T-helper 9 cell (primary cell): ENCODE results near the gene BAD.
"Not testable (repeated sequence)": the region's sequence is repeated elsewhere in the genome, so short reads cannot be mapped to it uniquely, and the experiment has no call there.

ENCODE experiments used
- DNase-seq: peaks from one replicate; pipeline ENCODE4 v3.0.0-alpha.2; 2020
- total RNA-seq, 2 donors: gene quantifications; one replicate each; lab custom pipeline; 2026; lab: John Stamatoyannopoulos, UW

BAD gene
- 19.5 to 22.9 reads per million in 2 donors for total RNA-seq

DNA sequence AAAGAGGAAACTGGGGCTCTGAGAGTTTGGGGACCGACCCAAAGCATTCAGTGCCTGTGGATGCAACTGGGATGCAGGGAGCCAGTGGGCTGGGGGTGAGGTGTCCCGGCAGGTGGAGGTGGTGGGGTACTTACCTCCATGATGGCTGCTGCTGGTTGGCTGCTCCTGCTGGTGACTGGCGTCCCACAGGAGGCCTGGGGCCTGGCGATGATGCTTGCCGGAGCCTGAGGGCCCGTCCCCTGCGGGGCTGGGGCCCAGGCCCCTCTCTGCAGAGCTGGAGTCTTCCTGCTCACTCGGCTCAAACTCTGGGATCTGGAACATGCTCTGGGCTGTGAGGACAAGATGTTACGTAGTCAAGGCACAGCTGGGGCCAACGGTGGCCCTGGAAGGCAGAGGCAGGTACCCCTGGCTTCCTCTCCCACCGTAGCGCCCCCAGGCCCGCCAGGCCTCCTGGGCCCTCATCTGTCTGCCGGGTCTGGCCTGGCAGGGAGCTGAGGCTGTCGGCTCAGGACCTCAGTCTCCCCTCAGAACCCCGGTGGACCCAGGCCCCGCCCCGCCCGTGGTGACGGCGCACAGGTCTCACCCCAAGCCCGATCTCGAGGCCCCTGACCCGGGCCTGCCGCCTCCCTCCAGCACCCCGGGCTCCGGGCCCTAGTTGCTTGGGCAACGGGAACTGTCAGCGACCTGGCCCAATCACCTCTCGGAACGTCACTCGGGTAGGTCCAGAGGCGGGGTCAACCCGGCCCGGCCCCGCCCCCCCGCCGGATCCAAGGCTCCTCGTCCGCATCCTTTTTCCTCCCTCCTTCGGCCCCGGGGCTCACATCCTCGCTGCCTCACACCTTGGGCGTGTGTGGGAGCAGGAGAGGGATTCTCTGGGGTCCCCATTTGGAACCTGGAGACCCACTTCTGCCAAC, at the start of gene BAD:
Gene BAD, minus strand, starts transcription at position 618 of the 914 bp plus-strand sequence. Its CDS starts 297 bp downstream, at position 321.
- DNase-seq = peak; percentile 92

DNA sequence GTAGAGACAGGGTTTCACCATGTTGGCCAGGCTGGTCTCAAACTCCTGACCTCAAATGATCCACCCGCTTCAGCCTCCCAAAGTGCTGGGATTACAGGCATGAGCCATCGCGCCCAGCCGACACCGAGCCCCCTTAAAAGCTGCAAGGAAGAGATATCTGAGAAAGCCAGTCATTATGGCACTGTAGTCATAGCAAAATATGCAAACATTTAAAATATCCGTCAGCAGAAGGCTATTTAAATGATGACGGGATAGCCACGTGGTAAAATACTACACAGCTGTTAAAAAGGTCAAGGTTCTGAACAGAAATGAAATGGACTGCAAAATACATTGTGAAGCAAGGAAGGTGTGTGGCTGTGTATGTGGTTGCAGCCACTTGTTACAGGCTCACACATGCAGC, 49.1 kb upstream of the BAD start:
- no peak for DNase-seq

DNA sequence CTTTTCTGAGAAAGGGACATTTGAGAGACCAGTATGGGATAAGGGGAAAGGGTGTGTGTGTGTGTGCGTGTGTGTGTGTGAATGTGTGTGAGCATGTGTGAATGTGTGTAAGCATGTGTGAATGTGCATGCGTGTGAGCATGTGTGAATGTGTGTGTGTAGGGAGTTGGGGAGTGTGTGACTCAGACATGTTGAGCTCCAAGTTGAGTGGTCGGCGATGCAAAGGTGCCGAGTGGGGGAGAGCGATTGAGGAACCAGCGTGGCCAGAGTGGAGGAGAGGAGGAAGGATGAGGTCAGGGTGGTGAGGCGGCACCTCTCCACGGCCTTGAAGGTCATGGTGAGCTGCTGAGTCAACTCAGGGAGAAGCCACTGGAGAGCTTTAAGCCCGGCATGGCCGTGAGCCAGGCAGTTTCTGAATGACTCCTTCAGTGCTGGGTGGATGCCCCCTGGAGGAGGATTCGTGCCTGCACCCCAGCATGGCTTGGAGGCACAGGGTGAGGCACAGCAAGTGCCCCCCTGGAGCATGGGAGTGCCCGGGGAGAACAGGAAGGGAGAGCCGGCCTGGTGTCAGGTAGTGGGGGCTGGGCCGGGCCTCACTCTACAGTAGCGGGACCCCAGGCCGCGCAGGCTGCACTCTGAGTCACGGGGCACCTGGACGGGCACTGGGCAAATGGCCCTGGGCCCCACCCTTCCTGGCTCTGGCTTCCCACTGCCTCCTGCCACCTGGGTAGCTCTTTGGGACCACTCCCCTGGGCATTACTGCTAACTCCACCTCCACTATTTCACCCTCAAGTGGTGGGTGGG, 47.3 kb upstream of the BAD start:
- peak; percentile 47 for DNase-seq

DNA sequence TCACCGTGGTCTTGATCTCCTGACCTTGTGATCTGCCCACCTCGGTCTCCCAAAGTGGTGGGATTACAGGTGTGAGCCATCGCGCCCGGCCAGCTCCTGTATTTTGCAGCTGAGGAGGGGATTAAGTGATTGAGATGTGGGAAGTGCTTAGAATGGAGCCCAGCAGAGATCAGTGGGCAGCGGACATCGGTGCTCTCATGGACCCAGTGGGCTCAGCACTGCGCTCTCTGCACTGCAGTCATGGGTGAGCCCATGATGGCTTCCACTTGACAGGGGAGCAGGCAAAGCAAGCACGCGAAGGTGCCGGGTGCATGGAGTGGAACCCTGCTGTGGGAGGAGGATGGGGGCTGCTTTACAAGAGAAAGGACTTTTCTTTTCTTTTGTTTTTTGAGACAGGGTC, 46.4 kb upstream of the BAD start:
- DNase-seq = no peak

DNA sequence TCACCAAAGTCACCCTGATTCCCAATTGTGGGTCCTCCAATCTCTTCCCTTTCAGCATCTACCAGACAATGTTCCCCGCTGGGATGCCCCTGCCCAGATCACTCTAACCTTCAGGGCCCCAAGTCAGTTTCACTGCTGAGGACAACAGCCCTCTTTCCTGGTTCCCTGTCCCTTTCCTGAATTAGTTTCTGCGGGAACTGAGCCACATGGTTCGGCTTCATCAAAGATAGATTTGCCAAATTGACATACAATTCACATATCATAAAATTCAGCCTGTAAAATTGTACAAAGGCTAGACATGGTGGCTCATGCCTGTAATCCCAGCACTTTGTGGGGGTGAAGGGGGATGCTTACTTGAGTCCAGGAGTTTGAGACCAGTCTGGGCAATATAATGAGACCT, 43.5 kb upstream of the BAD start:
- no peak for DNase-seq

GRCh38 chr11:64327375-64327774, 42.9 kb upstream of the BAD start:
- DNase-seq = no peak

DNA sequence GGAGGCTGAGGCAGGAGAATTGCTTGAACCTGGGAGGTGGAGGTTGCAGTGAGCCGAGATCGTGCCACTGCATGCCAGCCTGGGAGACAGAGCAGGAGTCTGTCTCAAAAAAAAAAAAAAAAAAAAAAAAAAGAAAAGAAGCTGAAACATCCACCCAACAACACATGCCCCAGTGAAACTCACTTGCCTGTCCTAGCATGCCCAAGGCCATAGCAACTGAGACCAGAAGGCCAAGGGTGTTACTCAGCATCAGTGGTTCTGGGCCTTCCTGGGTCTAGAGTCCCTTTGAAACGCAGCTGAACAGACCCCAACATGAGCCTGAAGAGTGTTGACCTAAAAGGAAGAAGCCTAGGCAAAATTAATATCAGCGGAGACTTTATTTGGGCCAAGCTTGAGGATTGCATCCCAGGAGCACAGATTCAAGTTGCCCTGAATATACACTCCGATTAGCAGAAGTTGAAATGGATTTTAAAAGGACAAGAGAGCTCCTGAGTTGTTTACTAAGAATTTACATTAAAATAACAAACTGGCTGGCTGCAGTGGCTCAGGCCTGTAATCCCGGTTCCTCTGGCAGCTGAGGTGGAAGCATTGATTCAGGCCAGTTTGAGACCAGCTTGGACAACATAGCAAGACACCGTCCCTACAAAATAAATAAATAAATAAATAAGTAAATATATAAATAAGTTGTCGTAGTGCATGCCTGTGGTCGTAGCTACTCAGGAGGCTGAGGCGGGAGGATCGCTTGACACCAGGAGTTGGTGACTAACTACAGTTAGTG, 40.4 kb upstream of the BAD start:
- no peak for DNase-seq

DNA sequence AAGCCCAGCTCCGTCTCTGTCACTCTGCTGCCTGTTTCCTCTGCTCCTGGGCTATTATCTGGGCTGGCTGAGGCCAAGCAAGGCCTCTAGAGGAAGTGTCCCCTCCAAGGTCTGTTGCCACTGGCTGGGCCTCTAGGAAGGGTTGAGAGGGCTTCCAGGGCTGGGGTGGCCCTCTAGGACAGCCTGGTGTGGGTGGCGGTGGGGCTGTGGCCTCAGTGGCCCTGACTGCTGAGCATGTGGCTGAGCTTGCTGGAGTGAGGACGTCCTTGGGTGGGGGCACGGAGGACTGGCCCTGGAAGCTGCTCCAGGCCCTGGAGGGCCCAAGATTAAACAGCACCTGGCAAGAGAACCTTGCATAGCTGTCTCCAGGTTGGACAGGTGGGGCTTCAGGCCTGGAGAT, 39.5 kb upstream of the BAD start:
- DNase-seq = not testable (repeated sequence)

- DNase-seq = no peak
These were observed 38.9 kb upstream of the BAD start for GRCh38 chr11:64323373-64323772.

- no peak for DNase-seq
These were observed 38.4 kb upstream of the BAD start for GRCh38 chr11:64322925-64323260.

DNA sequence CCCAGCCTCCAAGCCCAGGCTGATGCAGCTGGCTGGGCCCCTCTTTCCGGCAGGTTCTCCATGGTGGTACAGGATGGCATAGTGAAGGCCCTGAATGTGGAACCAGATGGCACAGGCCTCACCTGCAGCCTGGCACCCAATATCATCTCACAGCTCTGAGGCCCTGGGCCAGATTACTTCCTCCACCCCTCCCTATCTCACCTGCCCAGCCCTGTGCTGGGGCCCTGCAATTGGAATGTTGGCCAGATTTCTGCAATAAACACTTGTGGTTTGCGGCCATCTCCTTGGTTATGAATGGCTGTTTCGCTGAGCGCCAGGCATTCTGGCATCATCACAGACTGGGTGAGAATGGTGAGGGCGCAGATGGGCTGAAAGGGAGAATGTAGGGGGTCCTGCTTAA, 37.1 kb upstream of the BAD start:
- no peak for DNase-seq

- DNase-seq = no peak
These were observed 36.6 kb upstream of the BAD start for GRCh38 chr11:64321026-64321425.

DNA sequence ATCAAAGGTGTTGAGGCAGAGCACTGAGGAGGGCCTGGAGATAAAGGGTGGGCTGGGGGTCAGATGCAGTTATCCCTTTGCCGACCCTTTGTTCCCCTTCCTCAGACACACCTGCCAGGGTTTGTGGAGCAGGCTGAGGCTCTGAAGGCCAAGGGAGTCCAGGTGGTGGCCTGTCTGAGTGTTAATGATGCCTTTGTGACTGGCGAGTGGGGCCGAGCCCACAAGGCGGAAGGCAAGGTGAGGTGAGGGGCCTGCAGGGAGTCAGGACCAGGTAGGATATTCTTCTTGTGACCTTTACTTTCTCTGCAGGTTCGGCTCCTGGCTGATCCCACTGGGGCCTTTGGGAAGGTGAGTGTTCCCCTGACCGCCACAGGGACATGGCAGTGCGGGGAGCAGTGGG, 36.1 kb upstream of the BAD start:
- no peak for DNase-seq

GRCh38 chr11:64318766-64319761, 34.6 kb upstream of the BAD start:
- no peak for DNase-seq

DNA sequence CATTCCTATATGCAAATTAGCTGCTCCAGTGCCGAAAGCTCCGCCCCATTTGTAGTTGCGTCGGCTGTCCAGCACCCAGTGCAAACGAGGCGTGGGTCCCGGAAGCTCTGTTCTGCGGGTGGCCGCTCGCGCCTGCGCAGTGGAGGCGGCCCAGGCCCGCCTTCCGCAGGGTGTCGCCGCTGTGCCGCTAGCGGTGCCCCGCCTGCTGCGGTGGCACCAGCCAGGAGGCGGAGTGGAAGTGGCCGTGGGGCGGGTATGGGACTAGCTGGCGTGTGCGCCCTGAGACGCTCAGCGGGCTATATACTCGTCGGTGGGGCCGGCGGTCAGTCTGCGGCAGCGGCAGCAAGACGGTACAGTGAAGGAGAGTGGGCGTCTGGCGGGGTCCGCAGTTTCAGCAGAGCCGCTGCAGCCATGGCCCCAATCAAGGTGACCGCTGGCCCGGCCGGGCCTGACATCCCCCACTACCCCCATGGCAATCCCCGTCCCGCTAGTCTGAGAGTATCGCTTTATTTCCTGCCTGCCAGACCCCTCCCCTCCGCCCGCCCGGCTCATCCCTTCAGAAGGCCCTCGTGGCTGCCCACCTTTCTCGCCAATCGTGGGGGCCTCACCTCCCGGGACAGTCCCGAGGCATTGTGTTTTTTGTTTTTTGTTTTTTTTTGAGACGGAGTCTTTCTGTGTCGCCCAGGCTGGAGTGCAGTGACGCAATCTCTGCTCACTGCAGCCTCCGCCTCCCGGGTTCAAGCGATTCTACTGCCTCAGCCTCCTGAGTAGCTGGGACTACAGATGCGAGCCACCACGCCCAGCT, 33.7 kb upstream of the BAD start, which contains the start of gene PRDX5:
Gene PRDX5, plus strand, starts transcription at position 161 of the 805 bp plus-strand sequence. Its CDS starts 95 bp downstream, at position 256.
- DNase-seq = peak; percentile 88

DNA sequence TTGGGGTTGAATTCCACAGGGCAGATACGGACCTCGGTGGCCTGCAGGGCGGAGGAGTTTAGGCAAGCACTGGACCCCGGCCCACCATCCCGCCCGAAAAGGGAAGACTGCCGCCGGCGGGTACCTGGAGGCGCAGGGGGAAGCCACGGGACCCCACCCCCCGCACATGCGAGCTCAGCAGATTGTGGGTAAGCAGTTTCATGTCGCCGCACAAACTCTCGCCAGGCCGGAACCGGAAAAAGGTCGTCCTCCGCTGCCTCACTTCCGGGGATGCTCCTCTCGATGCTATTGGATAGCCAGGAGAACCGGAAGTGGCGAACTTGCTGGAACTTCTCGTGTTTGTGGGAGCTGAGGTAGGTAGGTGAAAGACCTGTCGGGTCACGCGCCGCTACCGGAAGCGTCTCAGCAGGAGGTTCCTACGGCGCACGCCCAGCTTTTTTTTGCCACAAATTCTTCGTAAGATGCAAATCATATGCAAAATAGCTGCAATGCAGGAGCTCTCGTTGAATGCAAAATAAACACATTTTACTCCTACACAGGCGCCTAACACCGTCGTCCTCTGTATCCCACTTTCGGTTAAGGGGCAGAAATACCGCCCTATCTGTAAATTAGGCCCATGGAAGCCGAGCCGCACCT, 33.0 kb upstream of the BAD start, which contains the start of gene TRMT112:
Gene TRMT112, minus strand, starts transcription at position 235 of the 636 bp plus-strand sequence. Its CDS starts 33 bp downstream, at position 202.
- DNase-seq = peak; percentile 93

- DNase-seq = peak; percentile 38
These were observed 32.3 kb upstream of the BAD start for GRCh38 chr11:64316672-64317324.

DNA sequence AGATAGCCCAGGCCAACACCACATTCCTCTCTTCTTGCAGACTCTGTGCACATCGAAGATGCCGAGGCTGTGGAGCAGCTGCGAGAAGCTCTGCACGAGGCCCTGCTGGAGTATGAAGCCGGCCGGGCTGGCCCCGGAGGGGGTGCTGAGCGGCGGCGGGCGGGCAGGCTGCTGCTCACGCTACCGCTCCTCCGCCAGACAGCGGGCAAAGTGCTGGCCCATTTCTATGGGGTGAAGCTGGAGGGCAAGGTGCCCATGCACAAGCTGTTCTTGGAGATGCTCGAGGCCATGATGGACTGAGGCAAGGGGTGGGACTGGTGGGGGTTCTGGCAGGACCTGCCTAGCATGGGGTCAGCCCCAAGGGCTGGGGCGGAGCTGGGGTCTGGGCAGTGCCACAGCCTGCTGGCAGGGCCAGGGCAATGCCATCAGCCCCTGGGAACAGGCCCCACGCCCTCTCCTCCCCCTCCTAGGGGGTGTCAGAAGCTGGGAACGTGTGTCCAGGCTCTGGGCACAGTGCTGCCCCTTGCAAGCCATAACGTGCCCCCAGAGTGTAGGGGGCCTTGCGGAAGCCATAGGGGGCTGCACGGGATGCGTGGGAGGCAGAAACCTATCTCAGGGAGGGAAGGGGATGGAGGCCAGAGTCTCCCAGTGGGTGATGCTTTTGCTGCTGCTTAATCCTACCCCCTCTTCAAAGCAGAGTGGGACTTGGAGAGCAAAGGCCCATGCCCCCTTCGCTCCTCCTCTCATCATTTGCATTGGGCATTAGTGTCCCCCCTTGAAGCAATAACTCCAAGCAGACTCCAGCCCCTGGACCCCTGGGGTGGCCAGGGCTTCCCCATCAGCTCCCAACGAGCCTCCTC, 31.4 kb upstream of the BAD start:
- not testable (repeated sequence) for DNase-seq
